Measurements from ENCODE around the gene TBC1D9B. TPM values are rescaled to one million over a fixed set of nuclear protein-coding genes. Genes with fewer than 3 reads are reported as not detected.

Gene TBC1D9B
- total and polyA plus RNA-seq, 2 of the 13 experiments (the other 11 are each of a cell fraction or from before 2014, with no cell fraction given), result 35.0 to 50.0 TPM

DNA sequence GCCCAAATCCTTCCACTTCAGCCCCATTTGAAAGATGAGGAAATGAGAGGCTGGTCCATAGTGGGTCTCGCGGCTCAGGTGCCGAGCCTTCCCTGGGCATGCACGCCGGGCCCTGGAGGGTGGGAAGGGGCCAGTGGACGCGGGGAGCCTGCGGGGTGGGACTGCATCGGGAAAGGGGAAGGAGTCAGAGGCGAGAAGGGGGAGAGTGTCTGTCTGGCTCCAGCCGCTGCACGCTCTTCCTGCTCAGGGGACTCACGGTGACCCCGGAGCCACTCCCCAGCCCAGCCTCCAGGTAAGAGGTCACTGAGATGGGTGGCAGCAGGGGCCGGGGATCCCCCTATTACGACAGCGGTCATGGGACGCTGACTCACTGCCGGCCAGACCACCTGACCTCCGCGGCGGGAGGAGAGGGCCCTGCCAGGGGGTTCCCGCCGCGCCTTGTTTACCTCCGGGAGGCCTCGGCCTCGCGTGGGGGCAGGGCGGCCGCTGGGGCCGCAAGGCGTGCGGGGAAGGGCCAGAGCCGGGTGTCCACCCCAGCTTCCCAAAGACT lies 88.9 kb downstream of the TBC1D9B start (continued):
- TF ChIP-seq KLF12 (CRISPR knock-in tag; IDR thresholded peaks at IDR 0.05; ENCODE audit: borderline replicate concordance) (0 out of 2 replicates have a peak, but pooled peaks have one; percentile 62), ZNF225 (CRISPR knock-in tag; IDR thresholded peaks at IDR 0.05) (no peak), ZNF652 (CRISPR knock-in tag; IDR thresholded peaks at IDR 0.05; ENCODE audit: borderline replicate concordance, low read depth) (no peak), BRCA1 (CRISPR knock-in tag; IDR thresholded peaks at IDR 0.05) (0 out of 2 replicates have a peak, but pooled peaks have one; percentile 9), STAG1 (CRISPR knock-in tag; IDR thresholded peaks at IDR 0.05) (peak; percentile 23), ZFP1 (CRISPR knock-in tag; IDR thresholded peaks at IDR 0.05) (peak; percentile 73), TCF7L2 (IDR thresholded peaks at IDR 0.05; ENCODE audit: low read depth, low read length) (no peak), NR2F2 (IDR thresholded peaks at IDR 0.05; ENCODE audit: borderline replicate concordance, low read depth) (no peak), RFX3 (CRISPR knock-in tag; IDR thresholded peaks at IDR 0.05) (0 out of 2 replicates have a peak, but pooled peaks have one; percentile 20), FOXK1 (CRISPR knock-in tag; IDR thresholded peaks at IDR 0.05; ENCODE audit: borderline replicate concordance, low read depth) (peak; percentile 99), SNAPC2 (CRISPR knock-in tag; IDR thresholded peaks at IDR 0.05) (peak; percentile 86; the same call in 1 of the 2 replicates), YY1 (IDR thresholded peaks at IDR 0.05; ENCODE audit: insufficient read depth, insufficient replicate concordance, low read depth, low read length) (peak; percentile 75), ZNF329 (CRISPR knock-in tag; IDR thresholded peaks at IDR 0.05; ENCODE audit: low read depth) (peak; percentile 81)
- TF ChIP-seq, protein P1, sequence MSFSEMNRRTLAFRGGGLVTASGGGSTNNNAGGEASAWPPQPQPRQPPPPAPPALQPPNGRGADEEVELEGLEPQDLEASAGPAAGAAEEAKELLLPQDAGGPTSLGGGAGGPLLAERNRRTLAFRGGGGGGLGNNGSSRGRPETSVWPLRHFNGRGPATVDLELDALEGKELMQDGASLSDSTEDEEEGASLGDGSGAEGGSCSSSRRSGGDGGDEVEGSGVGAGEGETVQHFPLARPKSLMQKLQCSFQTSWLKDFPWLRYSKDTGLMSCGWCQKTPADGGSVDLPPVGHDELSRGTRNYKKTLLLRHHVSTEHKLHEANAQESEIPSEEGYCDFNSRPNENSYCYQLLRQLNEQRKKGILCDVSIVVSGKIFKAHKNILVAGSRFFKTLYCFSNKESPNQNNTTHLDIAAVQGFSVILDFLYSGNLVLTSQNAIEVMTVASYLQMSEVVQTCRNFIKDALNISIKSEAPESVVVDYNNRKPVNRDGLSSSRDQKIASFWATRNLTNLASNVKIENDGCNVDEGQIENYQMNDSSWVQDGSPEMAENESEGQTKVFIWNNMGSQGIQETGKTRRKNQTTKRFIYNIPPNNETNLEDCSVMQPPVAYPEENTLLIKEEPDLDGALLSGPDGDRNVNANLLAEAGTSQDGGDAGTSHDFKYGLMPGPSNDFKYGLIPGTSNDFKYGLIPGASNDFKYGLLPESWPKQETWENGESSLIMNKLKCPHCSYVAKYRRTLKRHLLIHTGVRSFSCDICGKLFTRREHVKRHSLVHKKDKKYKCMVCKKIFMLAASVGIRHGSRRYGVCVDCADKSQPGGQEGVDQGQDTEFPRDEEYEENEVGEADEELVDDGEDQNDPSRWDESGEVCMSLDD (CRISPR knock-in tag; IDR thresholded peaks at IDR 0.05; ENCODE audit: borderline replicate concordance), result peak; percentile 97
- TF ChIP-seq, protein P2, sequence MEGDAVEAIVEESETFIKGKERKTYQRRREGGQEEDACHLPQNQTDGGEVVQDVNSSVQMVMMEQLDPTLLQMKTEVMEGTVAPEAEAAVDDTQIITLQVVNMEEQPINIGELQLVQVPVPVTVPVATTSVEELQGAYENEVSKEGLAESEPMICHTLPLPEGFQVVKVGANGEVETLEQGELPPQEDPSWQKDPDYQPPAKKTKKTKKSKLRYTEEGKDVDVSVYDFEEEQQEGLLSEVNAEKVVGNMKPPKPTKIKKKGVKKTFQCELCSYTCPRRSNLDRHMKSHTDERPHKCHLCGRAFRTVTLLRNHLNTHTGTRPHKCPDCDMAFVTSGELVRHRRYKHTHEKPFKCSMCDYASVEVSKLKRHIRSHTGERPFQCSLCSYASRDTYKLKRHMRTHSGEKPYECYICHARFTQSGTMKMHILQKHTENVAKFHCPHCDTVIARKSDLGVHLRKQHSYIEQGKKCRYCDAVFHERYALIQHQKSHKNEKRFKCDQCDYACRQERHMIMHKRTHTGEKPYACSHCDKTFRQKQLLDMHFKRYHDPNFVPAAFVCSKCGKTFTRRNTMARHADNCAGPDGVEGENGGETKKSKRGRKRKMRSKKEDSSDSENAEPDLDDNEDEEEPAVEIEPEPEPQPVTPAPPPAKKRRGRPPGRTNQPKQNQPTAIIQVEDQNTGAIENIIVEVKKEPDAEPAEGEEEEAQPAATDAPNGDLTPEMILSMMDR (CRISPR knock-in tag; IDR thresholded peaks at IDR 0.05), result peak; percentile 22; the same call in 1 of the 2 replicates
- TF ChIP-seq, protein P3, sequence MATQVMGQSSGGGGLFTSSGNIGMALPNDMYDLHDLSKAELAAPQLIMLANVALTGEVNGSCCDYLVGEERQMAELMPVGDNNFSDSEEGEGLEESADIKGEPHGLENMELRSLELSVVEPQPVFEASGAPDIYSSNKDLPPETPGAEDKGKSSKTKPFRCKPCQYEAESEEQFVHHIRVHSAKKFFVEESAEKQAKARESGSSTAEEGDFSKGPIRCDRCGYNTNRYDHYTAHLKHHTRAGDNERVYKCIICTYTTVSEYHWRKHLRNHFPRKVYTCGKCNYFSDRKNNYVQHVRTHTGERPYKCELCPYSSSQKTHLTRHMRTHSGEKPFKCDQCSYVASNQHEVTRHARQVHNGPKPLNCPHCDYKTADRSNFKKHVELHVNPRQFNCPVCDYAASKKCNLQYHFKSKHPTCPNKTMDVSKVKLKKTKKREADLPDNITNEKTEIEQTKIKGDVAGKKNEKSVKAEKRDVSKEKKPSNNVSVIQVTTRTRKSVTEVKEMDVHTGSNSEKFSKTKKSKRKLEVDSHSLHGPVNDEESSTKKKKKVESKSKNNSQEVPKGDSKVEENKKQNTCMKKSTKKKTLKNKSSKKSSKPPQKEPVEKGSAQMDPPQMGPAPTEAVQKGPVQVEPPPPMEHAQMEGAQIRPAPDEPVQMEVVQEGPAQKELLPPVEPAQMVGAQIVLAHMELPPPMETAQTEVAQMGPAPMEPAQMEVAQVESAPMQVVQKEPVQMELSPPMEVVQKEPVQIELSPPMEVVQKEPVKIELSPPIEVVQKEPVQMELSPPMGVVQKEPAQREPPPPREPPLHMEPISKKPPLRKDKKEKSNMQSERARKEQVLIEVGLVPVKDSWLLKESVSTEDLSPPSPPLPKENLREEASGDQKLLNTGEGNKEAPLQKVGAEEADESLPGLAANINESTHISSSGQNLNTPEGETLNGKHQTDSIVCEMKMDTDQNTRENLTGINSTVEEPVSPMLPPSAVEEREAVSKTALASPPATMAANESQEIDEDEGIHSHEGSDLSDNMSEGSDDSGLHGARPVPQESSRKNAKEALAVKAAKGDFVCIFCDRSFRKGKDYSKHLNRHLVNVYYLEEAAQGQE (IDR thresholded peaks at IDR 0.05; ENCODE audit: borderline replicate concordance in 1 of 2, low read depth in 1 of 2, low read length in 2 of 2), result peak in 1 of 2 experiments; percentile 46; a peak in 1 of 4 replicates
- TF ChIP-seq, protein P4, sequence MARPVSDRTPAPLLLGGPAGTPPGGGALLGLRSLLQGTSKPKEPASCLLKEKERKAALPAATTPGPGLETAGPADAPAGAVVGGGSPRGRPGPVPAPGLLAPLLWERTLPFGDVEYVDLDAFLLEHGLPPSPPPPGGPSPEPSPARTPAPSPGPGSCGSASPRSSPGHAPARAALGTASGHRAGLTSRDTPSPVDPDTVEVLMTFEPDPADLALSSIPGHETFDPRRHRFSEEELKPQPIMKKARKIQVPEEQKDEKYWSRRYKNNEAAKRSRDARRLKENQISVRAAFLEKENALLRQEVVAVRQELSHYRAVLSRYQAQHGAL (CRISPR knock-in tag; IDR thresholded peaks at IDR 0.05; ENCODE audit: not compliant biosample characterization), result no peak
- TF ChIP-seq, protein P5, sequence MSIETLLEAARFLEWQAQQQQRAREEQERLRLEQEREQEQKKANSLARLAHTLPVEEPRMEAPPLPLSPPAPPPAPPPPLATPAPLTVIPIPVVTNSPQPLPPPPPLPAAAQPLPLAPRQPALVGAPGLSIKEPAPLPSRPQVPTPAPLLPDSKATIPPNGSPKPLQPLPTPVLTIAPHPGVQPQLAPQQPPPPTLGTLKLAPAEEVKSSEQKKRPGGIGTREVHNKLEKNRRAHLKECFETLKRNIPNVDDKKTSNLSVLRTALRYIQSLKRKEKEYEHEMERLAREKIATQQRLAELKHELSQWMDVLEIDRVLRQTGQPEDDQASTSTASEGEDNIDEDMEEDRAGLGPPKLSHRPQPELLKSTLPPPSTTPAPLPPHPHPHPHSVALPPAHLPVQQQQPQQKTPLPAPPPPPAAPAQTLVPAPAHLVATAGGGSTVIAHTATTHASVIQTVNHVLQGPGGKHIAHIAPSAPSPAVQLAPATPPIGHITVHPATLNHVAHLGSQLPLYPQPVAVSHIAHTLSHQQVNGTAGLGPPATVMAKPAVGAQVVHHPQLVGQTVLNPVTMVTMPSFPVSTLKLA (IDR thresholded peaks at IDR 0.05), result no peak; the same call in 1 of the 2 replicates

Measured in HepG2 (cell line).